Bronchial epithelial cell (primary cell): Measurements from ENCODE around the gene SORBS1. TPM values are rescaled to one million over a fixed set of nuclear protein-coding genes. Genes with fewer than 3 reads are reported as not detected.

Source experiments
- DNase-seq: peaks from one replicate; pipeline ENCODE4 v3.0.0-alpha.2; 2010; ENCODE audit warnings: low read depth
- FAIRE-seq: peaks from 2 replicates; lab custom pipeline; 2011; peaks lifted over from hg19 to GRCh38; lab: Jason Lieb, UNC
- H3K27me3 ChIP-seq: 2 replicates; pipeline ENCODE4 v1.5.1; 2011; ENCODE audit warnings: low read length; ENCODE audit not compliant: control insufficient read depth, insufficient read depth
- H3K36me3 ChIP-seq: 2 replicates; pipeline ENCODE4 v1.5.1; 2011; ENCODE audit warnings: low read length; ENCODE audit not compliant: control insufficient read depth, insufficient read depth
- H3K4me3 ChIP-seq: 2 replicates; pipeline ENCODE4 v1.5.1; 2011; ENCODE audit warnings: mild to moderate bottlenecking, low read depth, low read length, control low read depth
- CTCF ChIP-seq: IDR thresholded peaks from 2 replicates; pipeline ENCODE4 v1.5.1; 2011; ENCODE audit warnings: mild to moderate bottlenecking, moderate library complexity, low read length, control low read depth, inconsistent platforms; ENCODE audit not compliant: insufficient read depth, severe bottlenecking
- total RNA-seq: library from RNA; depleted of rRNA; stranded (reverse); fragments of >200 nt; gene quantifications from 2 replicates; pipeline ENCODE4 v1.2.1, GENCODE V29; 2014

The SORBS1 gene
- total RNA-seq, 1 donor from 2014 or later: under 0.01 TPM

GRCh38 chr10:95276367-95277200 is 284.6 kb downstream of the SORBS1 start:
- FAIRE-seq (no peak), DNase-seq (peak; percentile 96)
- H3K36me3 ChIP-seq: peaks cover under 1% of the 10 kb centered on the region
- TF ChIP-seq CTCF: no peak
- no peaks in the 10 kb centered on the region for H3K27me3 ChIP-seq
- no peak overlapping the region for H3K4me3 ChIP-seq

GRCh38 chr10:95275726-95276366 is 285.3 kb downstream of the SORBS1 start:
- peaks cover 4% of the 10 kb centered on the region for H3K36me3 ChIP-seq
- no peak overlapping the region for H3K4me3 ChIP-seq
- no peak for TF ChIP-seq CTCF
- FAIRE-seq (no peak), DNase-seq (peak; percentile 93)
- no peaks in the 10 kb centered on the region for H3K27me3 ChIP-seq

- no peak overlapping the region for H3K4me3 ChIP-seq
- no peaks in the 10 kb centered on the region for H3K27me3 ChIP-seq
- DNase-seq (peak; percentile 88), FAIRE-seq (no peak)
- no peak for TF ChIP-seq CTCF
- peaks cover 8% of the 10 kb centered on the region for H3K36me3 ChIP-seq
Observed at GRCh38 chr10:95273393-95274312, 287.5 kb downstream of the SORBS1 start.

GRCh38 chr10:95268438-95268837 is 292.7 kb downstream of the SORBS1 start:
- peak; percentile 83 for DNase-seq

More at GRCh38 chr10:95268438-95268837, 292.7 kb downstream of the SORBS1 start:
- Histone ChIP-seq H3K4me3 (no peak overlapping the region), H3K36me3 (peaks cover 14% of the 10 kb centered on the region), H3K27me3 (no peaks in the 10 kb centered on the region)
- TF ChIP-seq CTCF: no peak
- FAIRE-seq: no peak
